Neutrophil (primary cell): ENCODE data around the gene TMBIM1.

Experiments
- H3K27ac ChIP-seq: fragments of 200-600 bp; sonication (generic); 2 replicates; pipeline ENCODE4 v1.5.1; 2016; ENCODE audit warnings: mild to moderate bottlenecking, moderate library complexity
- H3K27me3 ChIP-seq: fragments of 200-600 bp; sonication (generic); 2 replicates; pipeline ENCODE4 v1.6.0; 2016; ENCODE audit warnings: mild to moderate bottlenecking
- H3K36me3 ChIP-seq: fragments of 200-600 bp; sonication (generic); 2 replicates; pipeline ENCODE4 v1.5.1; 2017
- H3K4me1 ChIP-seq, 2 experiments: fragments of 200-600 bp in 1 of 2; sonication (generic) in 1 of 2; 1 replicate in 1 of 2; 2 replicates in 1 of 2; pipeline versions ENCODE4 v1.5.1 to v1.6.1; 2013 to 2016; ENCODE audit warnings: low read depth in 1 of 2, low read length in 1 of 2, mild to moderate bottlenecking in 1 of 2, moderate library complexity in 1 of 2; ENCODE audit not compliant: control insufficient read depth in 1 of 2, insufficient read depth in 1 of 2
- H3K4me3 ChIP-seq, 2 experiments: fragments of 200-600 bp in 1 of 2; sonication (generic) in 1 of 2; 1 replicate in 1 of 2; 2 replicates in 1 of 2; pipeline ENCODE4 v1.5.1; 2013 to 2016; ENCODE audit warnings: low read depth in 1 of 2, low read length in 1 of 2, mild to moderate bottlenecking in 1 of 2, moderate library complexity in 1 of 2
- H3K9me3 ChIP-seq: fragments of 200-600 bp; sonication (generic); 2 replicates; pipeline ENCODE4 v1.5.1; 2016
- CTCF ChIP-seq: fragments of 200-600 bp; sonication (generic); IDR thresholded peaks from 2 replicates; pipeline ENCODE4 v1.5.1; 2016; ENCODE audit warnings: antibody characterized with exemption

TMBIM1 gene

GRCh38 chr2:218234521-218234920, 57.8 kb downstream of the TMBIM1 start:
- Histone ChIP-seq H3K27ac (peak overlapping the region; percentile 24), H3K4me1 (peaks cover 21 to 24% of the 10 kb centered on the region in 2 experiments), H3K36me3 (peaks cover 96% of the 10 kb centered on the region), H3K27me3 (no peaks in the 10 kb centered on the region), H3K4me3 (no peak overlapping the region), H3K9me3 (no peaks in the 10 kb centered on the region)
- no peak for TF ChIP-seq CTCF

GRCh38 chr2:218233543-218233942, 58.8 kb downstream of the TMBIM1 start:
- no peak for TF ChIP-seq CTCF
- no peak overlapping the region for H3K4me3 ChIP-seq
- peaks cover 93% of the 10 kb centered on the region for H3K36me3 ChIP-seq
- H3K27me3 ChIP-seq = no peaks in the 10 kb centered on the region
- peak overlapping the region; percentile 1 for H3K27ac ChIP-seq
- no peaks in the 10 kb centered on the region for H3K9me3 ChIP-seq
- peaks cover 31 to 34% of the 10 kb centered on the region in 2 experiments for H3K4me1 ChIP-seq

GRCh38 chr2:218230882-218231281, 61.4 kb downstream of the TMBIM1 start:
- H3K27me3 ChIP-seq = no peaks in the 10 kb centered on the region
- peak; percentile 35 for TF ChIP-seq CTCF
- H3K4me1 ChIP-seq = peaks cover 35 to 43% of the 10 kb centered on the region in 2 experiments
- H3K9me3 ChIP-seq = no peaks in the 10 kb centered on the region
- peaks cover 93% of the 10 kb centered on the region for H3K36me3 ChIP-seq
- H3K27ac ChIP-seq = peak overlapping the region; percentile 77
- H3K4me3 ChIP-seq = no peak overlapping the region

- H3K36me3 ChIP-seq = peaks cover 93% of the 10 kb centered on the region
- no peak for TF ChIP-seq CTCF
- H3K9me3 ChIP-seq = no peaks in the 10 kb centered on the region
- H3K27ac ChIP-seq = peak overlapping the region; percentile 77
- peak overlapping the region in 1 of 2 experiments; percentile 37 for H3K4me3 ChIP-seq
- no peaks in the 10 kb centered on the region for H3K27me3 ChIP-seq
- H3K4me1 ChIP-seq = peaks cover 35 to 52% of the 10 kb centered on the region in 2 experiments
These were observed 62.5 kb downstream of the TMBIM1 start for GRCh38 chr2:218229851-218230250.

- no peak for TF ChIP-seq CTCF
- Histone ChIP-seq H3K4me3 (peak overlapping the region in 1 of 2 experiments; percentile 37), H3K27me3 (no peaks in the 10 kb centered on the region), H3K9me3 (no peaks in the 10 kb centered on the region), H3K36me3 (peaks cover 93% of the 10 kb centered on the region), H3K27ac (peak overlapping the region; percentile 77), H3K4me1 (peaks cover 35 to 56% of the 10 kb centered on the region in 2 experiments)
These were observed 63.1 kb downstream of the TMBIM1 start for GRCh38 chr2:218229239-218229638.
